T-helper 1 cell treated with Interleukin-12 subunit alpha and Interleukin-12 subunit beta and Interleukin-4 antibody, amounts not matched to agents 30 μg/mL and 1 μg/mL, for 36 hours (primary cell): ENCODE data around the gene MID2.
"Not testable (repeated sequence)": the region's sequence is repeated elsewhere in the genome, so short reads cannot be mapped to it uniquely, and the experiment has no call there.

Experiments used
- H3K27ac Mint-ChIP-seq: one replicate; pipeline ENCODE4 v1.8.0; 2021; ENCODE audit warnings: mild to moderate bottlenecking, mixed read lengths
- H3K27me3 Mint-ChIP-seq: one replicate; pipeline ENCODE4 v1.8.0; 2021; ENCODE audit warnings: low read depth, mixed read lengths
- H3K36me3 Mint-ChIP-seq: one replicate; pipeline ENCODE4 v1.8.0; 2021; ENCODE audit warnings: low read depth, mixed read lengths
- H3K4me1 Mint-ChIP-seq: one replicate; pipeline ENCODE4 v1.8.0; 2021; ENCODE audit warnings: low read depth, mixed read lengths
- H3K4me3 Mint-ChIP-seq: one replicate; pipeline ENCODE4 v1.8.0; 2021; ENCODE audit warnings: mild to moderate bottlenecking, moderate library complexity, mixed read lengths
- H3K9me3 Mint-ChIP-seq: one replicate; pipeline ENCODE4 v1.8.0; 2021; ENCODE audit warnings: mixed read lengths

Gene MID2

DNA sequence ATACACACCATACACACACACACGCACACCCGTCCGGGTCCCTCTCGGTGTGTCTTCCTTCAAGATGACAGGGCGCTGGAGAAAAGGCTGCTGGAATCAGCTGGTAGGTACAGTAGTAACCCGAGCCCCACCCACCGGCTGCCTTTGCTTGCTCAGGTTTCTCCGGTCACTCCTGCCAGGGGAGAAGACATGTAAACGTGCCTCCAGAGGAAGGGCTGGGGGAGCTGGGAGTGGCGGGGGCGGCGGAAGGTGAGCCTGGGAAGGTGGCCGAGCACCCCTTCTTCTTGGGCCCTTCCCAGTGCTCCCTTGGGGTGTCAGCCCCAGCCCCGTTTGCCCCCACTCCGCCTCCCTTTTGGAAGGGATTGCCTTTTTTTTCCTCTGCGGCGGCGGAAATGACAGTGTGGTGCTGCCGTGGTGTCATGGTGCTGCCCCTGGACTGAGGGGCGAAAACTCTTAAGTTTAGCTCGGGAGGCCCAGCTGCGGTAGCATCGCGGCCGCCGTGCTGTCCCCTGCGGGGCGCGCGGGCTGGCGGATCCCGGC, at the start of gene MID2:
TSS of gene MID2 (plus strand) at position 169 of the 540 bp plus-strand sequence. CDS start 561 bp downstream, outside the sequence.
- Mint-ChIP-seq H3K4me3 (peak within 1 kb of the TSS; percentile 83), H3K27me3 (peaks cover 18% of the 10 kb centered on the region), H3K36me3 (no peaks in the 10 kb centered on the region), H3K9me3 (no peaks in the 10 kb centered on the region), H3K4me1 (peaks cover 18% of the 10 kb centered on the region), H3K27ac (peak within 1 kb of the TSS; percentile 66)

DNA sequence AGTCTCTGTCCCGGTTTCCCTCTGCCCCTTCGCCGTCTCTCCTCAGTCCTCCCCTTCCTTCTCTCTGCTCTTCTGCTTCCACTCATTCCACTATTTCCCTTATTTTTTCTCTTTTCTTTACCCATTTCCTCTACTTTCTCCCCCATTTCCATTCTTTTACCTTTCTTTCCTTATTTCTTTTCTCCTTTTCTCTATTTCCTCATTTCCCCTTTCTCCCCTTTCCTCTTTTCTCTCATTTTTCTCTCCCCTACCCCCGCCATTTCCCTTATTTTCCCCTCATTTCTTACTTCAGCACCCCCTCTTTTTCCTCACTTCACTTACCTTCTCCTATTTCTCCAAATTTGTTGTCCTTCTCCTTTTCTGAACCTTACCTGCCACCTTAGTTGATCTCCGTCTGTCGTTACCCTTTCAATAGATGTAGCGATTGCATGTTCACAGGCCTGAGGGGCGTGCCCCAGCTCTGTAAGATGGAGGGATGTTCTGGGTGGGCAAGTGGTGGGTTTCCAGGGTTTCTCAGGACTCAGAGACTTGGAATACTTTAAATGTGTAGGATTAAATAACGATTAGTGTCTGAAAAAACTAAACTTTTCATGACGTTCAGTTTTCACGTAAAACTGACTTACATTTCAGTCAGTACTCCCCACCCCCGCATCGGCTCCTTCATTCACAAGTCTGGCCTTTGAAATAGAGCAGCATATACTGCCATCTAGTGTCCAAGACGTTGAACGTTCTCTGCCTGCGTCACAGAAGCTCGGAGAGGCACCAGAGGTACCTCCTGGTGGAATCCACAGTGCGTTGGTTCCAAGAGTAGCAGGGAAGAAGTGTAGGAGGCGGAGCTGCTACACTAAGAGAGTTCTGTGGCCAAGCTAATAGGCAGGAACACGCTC, 48.8 kb upstream of the MID2 start:
- H3K4me3 Mint-ChIP-seq = peak overlapping the region; percentile 83

GRCh38 chrX:107777536-107777832, 48.2 kb upstream of the MID2 start, which contains the start of gene NCBP2L:
NCBP2L (plus strand) TSS chrX:107777733; CDS start chrX:107794221, 16,488 bp downstream.
- Mint-ChIP-seq H3K27ac (peak within 1 kb of the TSS; percentile 44), H3K4me1 (peaks cover 12% of the 10 kb centered on the region), H3K9me3 (no peaks in the 10 kb centered on the region), H3K27me3 (peaks cover 16% of the 10 kb centered on the region), H3K4me3 (peak within 1 kb of the TSS; percentile 83), H3K36me3 (no peaks in the 10 kb centered on the region)

More for the DNA sequence above, 48.8 kb upstream of the MID2 start:
- Mint-ChIP-seq H3K27ac (peak overlapping the region; percentile 57), H3K27me3 (peaks cover 16% of the 10 kb centered on the region), H3K4me1 (peaks cover 12% of the 10 kb centered on the region), H3K9me3 (no peaks in the 10 kb centered on the region), H3K36me3 (no peaks in the 10 kb centered on the region)

- no peak overlapping the region for H3K27ac Mint-ChIP-seq
- H3K27me3 Mint-ChIP-seq = peaks cover 9% of the 10 kb centered on the region
- H3K36me3 Mint-ChIP-seq = no peaks in the 10 kb centered on the region
- no peaks in the 10 kb centered on the region for H3K9me3 Mint-ChIP-seq
- H3K4me1 Mint-ChIP-seq = peaks cover 12% of the 10 kb centered on the region
- no peak overlapping the region for H3K4me3 Mint-ChIP-seq
Observed at GRCh38 chrX:107780525-107780924, 45.1 kb upstream of the MID2 start.

DNA sequence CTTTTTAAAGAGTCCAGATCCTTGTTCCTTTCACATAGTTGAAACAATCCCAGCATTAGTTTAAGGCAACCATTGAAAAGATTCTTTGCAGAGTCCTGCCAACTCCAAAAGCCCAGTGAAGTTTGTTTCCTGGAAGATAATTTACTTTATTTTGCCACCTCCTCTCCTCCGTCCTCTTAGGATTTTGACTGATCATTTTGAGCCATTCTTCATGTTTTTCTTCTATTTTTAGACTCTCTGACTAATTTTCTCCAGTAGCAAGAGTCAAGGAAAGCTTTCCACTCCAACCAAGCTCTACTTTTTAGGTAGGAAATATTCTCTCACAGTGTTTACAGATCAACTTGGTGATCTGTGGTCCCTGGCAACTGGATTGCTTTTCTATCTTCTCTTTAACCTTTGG, 37.8 kb upstream of the MID2 start:
- H3K27me3 Mint-ChIP-seq = peaks cover 12% of the 10 kb centered on the region
- H3K4me3 Mint-ChIP-seq = no peak overlapping the region
- no peaks in the 10 kb centered on the region for H3K9me3 Mint-ChIP-seq
- H3K27ac Mint-ChIP-seq = no peak overlapping the region
- H3K4me1 Mint-ChIP-seq = no peaks in the 10 kb centered on the region
- H3K36me3 Mint-ChIP-seq = no peaks in the 10 kb centered on the region

GRCh38 chrX:107804427-107804826, 21.2 kb upstream of the MID2 start:
- Mint-ChIP-seq H3K27me3 (peaks cover 8% of the 10 kb centered on the region), H3K27ac (no peak overlapping the region), H3K4me3 (no peak overlapping the region), H3K4me1 (no peaks in the 10 kb centered on the region), H3K36me3 (no peaks in the 10 kb centered on the region), H3K9me3 (no peaks in the 10 kb centered on the region)

DNA sequence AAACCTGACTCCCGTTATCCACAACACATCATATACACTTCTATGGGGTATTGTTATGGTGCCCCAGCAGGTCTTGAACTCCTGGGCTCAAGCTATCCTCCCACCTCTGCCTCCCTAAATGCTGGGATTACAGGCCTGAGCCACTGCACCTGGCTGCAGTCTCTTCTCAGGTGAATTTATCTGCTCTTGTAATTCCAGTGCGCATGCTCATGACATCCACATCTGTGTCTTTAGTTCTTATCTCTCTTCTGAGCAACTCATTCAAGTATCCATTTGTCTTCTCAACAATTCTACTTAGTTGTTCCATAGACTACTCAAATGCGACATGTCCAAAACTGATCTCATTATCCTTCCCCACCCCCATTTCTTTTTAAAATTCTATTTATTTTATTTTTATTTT, 20.5 kb upstream of the MID2 start:
- Mint-ChIP-seq H3K9me3 (no peaks in the 10 kb centered on the region), H3K27ac (no peak overlapping the region), H3K4me3 (no peak overlapping the region), H3K4me1 (no peaks in the 10 kb centered on the region), H3K36me3 (no peaks in the 10 kb centered on the region), H3K27me3 (peaks cover 4% of the 10 kb centered on the region)

GRCh38 chrX:107810053-107810452, 15.6 kb upstream of the MID2 start:
- H3K36me3 Mint-ChIP-seq, H3K9me3 Mint-ChIP-seq, H3K27me3 Mint-ChIP-seq, H3K4me3 Mint-ChIP-seq, H3K4me1 Mint-ChIP-seq, H3K27ac Mint-ChIP-seq: not testable (repeated sequence)

GRCh38 chrX:107818900-107819521, 6.7 kb upstream of the MID2 start:
- H3K4me1 Mint-ChIP-seq = peaks cover 3% of the 10 kb centered on the region

DNA sequence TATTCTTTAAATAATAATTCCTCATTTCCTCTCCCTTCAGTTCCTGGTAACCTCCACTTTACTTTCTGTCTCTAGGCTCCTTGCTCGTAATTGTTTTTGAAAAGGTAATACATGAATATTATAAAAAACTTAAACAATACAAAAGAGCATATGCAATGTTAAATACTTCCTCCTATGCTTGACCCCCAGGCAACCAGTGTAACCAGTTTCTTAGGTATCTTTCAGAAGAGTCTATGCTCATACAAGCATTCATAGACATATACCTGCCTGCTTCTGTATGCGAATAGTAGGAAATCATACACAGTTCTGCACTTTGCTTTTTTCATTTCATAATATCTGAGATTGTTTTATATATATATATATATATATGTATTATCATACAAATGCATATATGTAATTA, 2.6 kb upstream of the MID2 start:
- Mint-ChIP-seq H3K4me3 (no peak overlapping the region), H3K27me3 (peaks cover 18% of the 10 kb centered on the region)

More at GRCh38 chrX:107818900-107819521, 6.7 kb upstream of the MID2 start:
- no peak overlapping the region for H3K27ac Mint-ChIP-seq
- no peaks in the 10 kb centered on the region for H3K36me3 Mint-ChIP-seq
- peaks cover 5% of the 10 kb centered on the region for H3K27me3 Mint-ChIP-seq
- no peak overlapping the region for H3K4me3 Mint-ChIP-seq
- no peaks in the 10 kb centered on the region for H3K9me3 Mint-ChIP-seq

DNA sequence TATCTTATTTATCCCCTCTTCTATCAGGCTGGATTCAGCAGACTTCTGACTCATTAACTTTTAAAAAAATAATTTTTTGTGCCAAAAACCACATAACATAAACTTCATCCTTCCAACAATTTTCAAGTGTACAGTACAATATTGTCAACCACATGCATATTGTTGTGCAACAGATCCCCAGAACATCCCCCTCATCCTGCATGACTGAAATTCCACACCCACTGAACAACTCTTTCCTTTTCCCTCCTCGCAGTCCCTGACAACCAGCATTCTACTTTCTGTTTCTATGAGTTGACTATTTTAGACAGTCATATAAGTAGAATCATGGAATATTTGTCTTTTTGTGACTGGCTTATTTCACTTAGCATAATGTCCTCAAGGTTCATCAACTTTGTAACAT, 2.2 kb upstream of the MID2 start:
- Mint-ChIP-seq H3K27me3 (peaks cover 18% of the 10 kb centered on the region), H3K4me3 (no peak overlapping the region), H3K9me3 (no peaks in the 10 kb centered on the region), H3K27ac (no peak overlapping the region), H3K4me1 (peaks cover 18% of the 10 kb centered on the region), H3K36me3 (no peaks in the 10 kb centered on the region)

More for the DNA sequence above, 2.6 kb upstream of the MID2 start:
- H3K27ac Mint-ChIP-seq = no peak overlapping the region
- no peaks in the 10 kb centered on the region for H3K9me3 Mint-ChIP-seq
- peaks cover 18% of the 10 kb centered on the region for H3K4me1 Mint-ChIP-seq
- H3K36me3 Mint-ChIP-seq = no peaks in the 10 kb centered on the region

GRCh38 chrX:107826238-107827029, 768 bp downstream of the MID2 start:
- Mint-ChIP-seq H3K27ac (peak overlapping the region; percentile 68), H3K4me3 (peak overlapping the region; percentile 77), H3K27me3 (peaks cover 18% of the 10 kb centered on the region), H3K4me1 (peaks cover 18% of the 10 kb centered on the region), H3K36me3 (no peaks in the 10 kb centered on the region), H3K9me3 (no peaks in the 10 kb centered on the region)

DNA sequence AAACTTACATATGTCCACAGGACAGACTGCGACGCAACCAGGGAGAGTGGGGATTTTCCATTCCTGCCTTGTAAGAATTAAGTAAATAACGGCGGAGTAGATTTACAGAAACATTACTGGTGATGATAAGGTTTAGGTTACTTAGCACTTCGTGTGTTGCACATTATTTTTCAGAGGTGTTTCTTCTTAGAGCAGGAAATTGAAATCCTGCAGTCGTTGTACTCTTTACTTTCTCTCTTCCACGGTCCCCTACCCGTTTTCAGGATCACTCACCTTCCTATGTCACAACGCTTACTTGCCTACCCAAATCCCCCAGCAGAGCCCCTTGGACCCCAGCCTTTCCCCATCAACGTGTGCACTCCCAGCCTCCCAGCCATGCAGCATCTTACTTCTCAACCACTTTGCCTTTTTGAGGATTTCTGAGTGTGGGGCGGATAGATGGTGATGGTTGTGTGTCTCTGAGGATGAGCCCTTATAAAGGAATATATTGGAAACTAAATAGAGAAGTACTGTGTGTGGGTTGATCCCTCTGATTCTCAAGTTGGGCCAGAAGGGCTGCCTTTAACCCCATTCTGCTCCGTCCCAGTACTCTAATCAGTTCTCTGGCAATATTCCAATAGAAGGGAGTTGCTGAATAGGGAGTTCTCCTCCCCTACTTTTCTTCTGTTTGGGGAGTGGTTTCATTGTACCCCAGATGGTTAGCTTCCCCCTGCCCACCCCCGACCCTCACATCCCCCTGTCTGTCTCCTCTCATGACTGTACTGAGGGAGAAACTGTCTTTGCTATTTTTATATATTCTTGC, 1.6 kb downstream of the MID2 start:
- Mint-ChIP-seq H3K27ac (peak overlapping the region; percentile 68), H3K4me3 (peak overlapping the region; percentile 77), H3K4me1 (peaks cover 18% of the 10 kb centered on the region), H3K27me3 (peaks cover 18% of the 10 kb centered on the region), H3K9me3 (no peaks in the 10 kb centered on the region), H3K36me3 (no peaks in the 10 kb centered on the region)

- peaks cover 18% of the 10 kb centered on the region for H3K4me1 Mint-ChIP-seq
- H3K4me3 Mint-ChIP-seq = peak overlapping the region; percentile 53
- no peak overlapping the region for H3K27ac Mint-ChIP-seq
- H3K27me3 Mint-ChIP-seq = peaks cover 18% of the 10 kb centered on the region
- H3K9me3 Mint-ChIP-seq = no peaks in the 10 kb centered on the region
- H3K36me3 Mint-ChIP-seq = no peaks in the 10 kb centered on the region
Observed at GRCh38 chrX:107827852-107828251, 2.2 kb downstream of the MID2 start.
